Duodenal mucosa (tissue), 2 donors: ENCODE data around the gene PLCB2.
A peak's percentile ranks its signal among the peaks of the same experiment; 100 is the strongest.

Source experiments
- H3K27ac ChIP-seq: one replicate; pipeline ENCODE4 v1.7.0; 2013; ENCODE audit warnings: low read depth, low read length
- H3K27me3 ChIP-seq, 2 donors: one replicate each; pipeline ENCODE4 v1.7.0; 2013; ENCODE audit warnings: low read length in 2 of 2, control low read depth in 1 of 2; ENCODE audit not compliant: insufficient read depth in 2 of 2, control insufficient read depth in 1 of 2
- H3K36me3 ChIP-seq, 2 donors: one replicate each; pipeline ENCODE4 v1.7.0; 2013; ENCODE audit warnings: low read length in 2 of 2, control low read depth in 1 of 2; ENCODE audit not compliant: insufficient read depth in 2 of 2, control insufficient read depth in 1 of 2
- H3K4me1 ChIP-seq, 2 donors: one replicate each; pipeline ENCODE4 v1.7.0; 2013; ENCODE audit warnings: low read length in 2 of 2, control low read depth in 1 of 2; ENCODE audit not compliant: insufficient read depth in 2 of 2, control insufficient read depth in 1 of 2
- H3K4me3 ChIP-seq, 2 donors: one replicate each; pipeline ENCODE4 v1.7.0; 2013; ENCODE audit warnings: low read length in 2 of 2, low read depth in 1 of 2
- H3K9ac ChIP-seq, 2 donors: one replicate each; pipeline ENCODE4 v1.7.0; 2013; ENCODE audit warnings: low read length in 2 of 2, low read depth in 1 of 2
- H3K9me3 ChIP-seq, 2 donors: one replicate each; pipeline ENCODE4 v1.7.0; 2013; ENCODE audit warnings: low read length in 2 of 2, control low read depth in 1 of 2; ENCODE audit not compliant: control insufficient read depth in 1 of 2

Gene PLCB2

GRCh38 chr15:40307421-40308211 lies at the start of gene PLCB2:
TSS of gene PLCB2 (minus strand) at chr15:40307935. CDS start at chr15:40307672, 263 bp downstream.
- Histone ChIP-seq H3K4me1 (peaks cover 0 to 17% of the 10 kb centered on the region in 2 donors), H3K4me3 (peak within 1 kb of the TSS; percentile 61 to 72), H3K27me3 (peaks cover 0 to 4% of the 10 kb centered on the region in 2 donors), H3K36me3 (peaks cover 0 to 1% of the 10 kb centered on the region in 2 donors), H3K27ac (peak within 1 kb of the TSS; percentile 67), H3K9me3 (no peaks in the 10 kb centered on the region), H3K9ac (peak within 1 kb of the TSS; percentile 48 to 66)

GRCh38 chr15:40357246-40357645 lies 49.5 kb upstream of the PLCB2 start:
- Histone ChIP-seq H3K4me3 (peak overlapping the region; percentile 8 to 59), H3K27ac (no peak overlapping the region), H3K9ac (peak overlapping the region in 1 of 2 donors; percentile 35), H3K9me3 (no peaks in the 10 kb centered on the region), H3K4me1 (peaks cover 39 to 41% of the 10 kb centered on the region in 2 donors), H3K36me3 (peaks cover 15 to 27% of the 10 kb centered on the region in 2 donors), H3K27me3 (no peaks in the 10 kb centered on the region)

GRCh38 chr15:40355976-40356585 lies 48.3 kb upstream of the PLCB2 start:
- Histone ChIP-seq H3K36me3 (peaks cover 15 to 27% of the 10 kb centered on the region in 2 donors), H3K27ac (no peak overlapping the region), H3K4me1 (peaks cover 39 to 41% of the 10 kb centered on the region in 2 donors), H3K9ac (peak overlapping the region in 1 of 2 donors; percentile 39), H3K4me3 (peak overlapping the region in 1 of 2 donors; percentile 29), H3K9me3 (no peaks in the 10 kb centered on the region), H3K27me3 (no peaks in the 10 kb centered on the region)

GRCh38 chr15:40354408-40355171 lies 46.9 kb upstream of the PLCB2 start:
- peak overlapping the region; percentile 36 to 73 for H3K9ac ChIP-seq
- peak overlapping the region; percentile 67 to 91 for H3K4me3 ChIP-seq
- H3K36me3 ChIP-seq: peaks cover 15 to 27% of the 10 kb centered on the region in 2 donors
- H3K27me3 ChIP-seq: no peaks in the 10 kb centered on the region
- H3K4me1 ChIP-seq: peaks cover 49 to 50% of the 10 kb centered on the region in 2 donors
- H3K27ac ChIP-seq: peak overlapping the region; percentile 34
- H3K9me3 ChIP-seq: no peaks in the 10 kb centered on the region

- H3K27me3 ChIP-seq: no peaks in the 10 kb centered on the region
- no peaks in the 10 kb centered on the region for H3K9me3 ChIP-seq
- H3K4me3 ChIP-seq: peak overlapping the region; percentile 83 to 91
- H3K9ac ChIP-seq: peak overlapping the region; percentile 73 to 94
- peaks cover 15 to 27% of the 10 kb centered on the region in 2 donors for H3K36me3 ChIP-seq
- peak overlapping the region; percentile 49 for H3K27ac ChIP-seq
- H3K4me1 ChIP-seq: peaks cover 54 to 58% of the 10 kb centered on the region in 2 donors
Observed at GRCh38 chr15:40353697-40354096, 46.0 kb upstream of the PLCB2 start.

GRCh38 chr15:40352281-40352901 lies 44.7 kb upstream of the PLCB2 start:
- H3K36me3 ChIP-seq: peaks cover 15 to 27% of the 10 kb centered on the region in 2 donors
- no peaks in the 10 kb centered on the region for H3K9me3 ChIP-seq
- H3K27ac ChIP-seq: peak overlapping the region; percentile 49
- H3K4me1 ChIP-seq: peaks cover 60 to 66% of the 10 kb centered on the region in 2 donors
- H3K9ac ChIP-seq: peak overlapping the region; percentile 69 to 94
- no peaks in the 10 kb centered on the region for H3K27me3 ChIP-seq
- H3K4me3 ChIP-seq: peak overlapping the region; percentile 83 to 91

GRCh38 chr15:40349163-40349562 lies 41.4 kb upstream of the PLCB2 start:
- no peaks in the 10 kb centered on the region for H3K9me3 ChIP-seq
- H3K27ac ChIP-seq: peak overlapping the region; percentile 87
- no peaks in the 10 kb centered on the region for H3K27me3 ChIP-seq
- peak overlapping the region in 1 of 2 donors; percentile 26 for H3K4me3 ChIP-seq
- peak overlapping the region; percentile 73 to 94 for H3K9ac ChIP-seq
- peaks cover 56 to 61% of the 10 kb centered on the region in 2 donors for H3K4me1 ChIP-seq
- H3K36me3 ChIP-seq: peaks cover 0 to 6% of the 10 kb centered on the region in 2 donors

GRCh38 chr15:40348474-40348870 lies 40.7 kb upstream of the PLCB2 start:
- Histone ChIP-seq H3K36me3 (peaks cover 0 to 3% of the 10 kb centered on the region in 2 donors), H3K9me3 (no peaks in the 10 kb centered on the region), H3K27me3 (no peaks in the 10 kb centered on the region), H3K4me1 (peaks cover 52 to 59% of the 10 kb centered on the region in 2 donors), H3K9ac (peak overlapping the region; percentile 73 to 94), H3K4me3 (peak overlapping the region; percentile 26 to 28), H3K27ac (peak overlapping the region; percentile 87)

GRCh38 chr15:40347559-40348473 lies 40.1 kb upstream of the PLCB2 start:
- Histone ChIP-seq H3K36me3 (no peaks in the 10 kb centered on the region), H3K9me3 (no peaks in the 10 kb centered on the region), H3K9ac (peak overlapping the region; percentile 73 to 94), H3K4me1 (peaks cover 54 to 64% of the 10 kb centered on the region in 2 donors), H3K27me3 (no peaks in the 10 kb centered on the region), H3K4me3 (peak overlapping the region; percentile 28 to 53), H3K27ac (peak overlapping the region; percentile 92)
